Measurements from ENCODE around the gene ZDHHC12.

ZDHHC12 gene, protein sequence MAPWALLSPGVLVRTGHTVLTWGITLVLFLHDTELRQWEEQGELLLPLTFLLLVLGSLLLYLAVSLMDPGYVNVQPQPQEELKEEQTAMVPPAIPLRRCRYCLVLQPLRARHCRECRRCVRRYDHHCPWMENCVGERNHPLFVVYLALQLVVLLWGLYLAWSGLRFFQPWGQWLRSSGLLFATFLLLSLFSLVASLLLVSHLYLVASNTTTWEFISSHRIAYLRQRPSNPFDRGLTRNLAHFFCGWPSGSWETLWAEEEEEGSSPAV

DNA sequence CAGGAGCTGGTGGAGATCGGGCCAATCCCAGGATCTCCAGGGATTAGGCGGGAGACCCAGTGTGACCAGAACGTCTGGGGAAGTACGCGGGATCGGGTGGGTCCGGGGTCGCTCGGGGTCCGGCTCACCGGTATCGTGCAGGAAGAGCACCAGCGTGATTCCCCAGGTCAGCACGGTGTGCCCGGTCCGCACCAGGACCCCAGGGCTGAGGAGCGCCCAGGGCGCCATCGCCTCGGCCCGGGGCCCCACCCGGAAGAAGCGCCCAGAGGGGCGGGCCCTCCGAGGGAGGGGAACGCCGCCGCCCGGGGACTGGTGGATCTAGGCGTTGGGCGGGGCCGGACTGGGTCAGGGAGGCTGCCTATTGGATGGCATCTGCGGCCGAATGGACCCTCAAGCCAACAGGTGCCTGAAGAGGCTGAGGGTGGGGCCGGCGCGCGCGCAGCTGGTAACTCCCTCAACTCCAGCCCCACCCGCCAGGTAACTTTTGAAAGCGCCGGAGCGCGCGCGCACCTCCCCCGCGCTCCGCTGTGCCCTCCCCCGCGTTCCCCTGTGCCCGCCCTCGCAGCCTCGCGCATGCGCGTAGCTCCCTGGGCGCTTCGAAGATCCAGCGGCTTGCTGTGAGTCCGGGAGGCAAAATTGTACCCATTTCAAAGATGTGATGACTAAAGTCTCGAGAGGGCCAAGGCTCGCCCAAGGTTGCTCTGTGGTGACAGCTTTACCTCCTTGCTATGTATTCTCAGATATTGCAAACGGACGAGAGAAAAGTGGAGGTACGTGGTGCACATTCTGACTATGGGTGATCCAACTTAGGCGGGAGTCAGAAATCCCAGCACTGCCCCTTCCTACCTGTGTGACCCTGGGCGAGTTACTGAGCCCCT, at the start of gene ZDHHC12:
TSS of gene ZDHHC12 (minus strand) at position 262 of the 878 bp plus-strand sequence. CDS start at position 228, 34 bp downstream.
- DNase-seq (ENCODE audit: low read depth) = peak; percentile 69

DNA sequence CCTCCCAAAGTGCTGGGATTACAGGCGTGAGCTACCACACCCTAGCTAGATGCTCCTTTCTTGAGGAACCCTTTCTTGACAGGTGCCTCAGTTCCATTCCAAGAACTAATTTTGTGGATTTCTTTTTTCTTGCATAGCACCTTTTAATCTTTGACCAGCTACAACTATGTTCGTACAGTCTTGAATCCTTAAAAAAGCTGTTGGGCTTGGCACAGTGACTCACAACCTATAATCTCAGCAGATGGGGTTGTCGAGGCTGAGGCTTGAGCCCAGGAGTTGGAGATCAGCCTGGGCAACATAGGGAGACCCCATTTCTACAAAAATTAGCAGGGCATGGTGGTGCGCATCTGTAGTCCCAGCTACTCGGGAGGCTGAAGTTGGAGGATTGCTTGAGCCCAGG, 49.1 kb upstream of the ZDHHC12 start:
- no peak for DNase-seq (ENCODE audit: low read depth)

DNA sequence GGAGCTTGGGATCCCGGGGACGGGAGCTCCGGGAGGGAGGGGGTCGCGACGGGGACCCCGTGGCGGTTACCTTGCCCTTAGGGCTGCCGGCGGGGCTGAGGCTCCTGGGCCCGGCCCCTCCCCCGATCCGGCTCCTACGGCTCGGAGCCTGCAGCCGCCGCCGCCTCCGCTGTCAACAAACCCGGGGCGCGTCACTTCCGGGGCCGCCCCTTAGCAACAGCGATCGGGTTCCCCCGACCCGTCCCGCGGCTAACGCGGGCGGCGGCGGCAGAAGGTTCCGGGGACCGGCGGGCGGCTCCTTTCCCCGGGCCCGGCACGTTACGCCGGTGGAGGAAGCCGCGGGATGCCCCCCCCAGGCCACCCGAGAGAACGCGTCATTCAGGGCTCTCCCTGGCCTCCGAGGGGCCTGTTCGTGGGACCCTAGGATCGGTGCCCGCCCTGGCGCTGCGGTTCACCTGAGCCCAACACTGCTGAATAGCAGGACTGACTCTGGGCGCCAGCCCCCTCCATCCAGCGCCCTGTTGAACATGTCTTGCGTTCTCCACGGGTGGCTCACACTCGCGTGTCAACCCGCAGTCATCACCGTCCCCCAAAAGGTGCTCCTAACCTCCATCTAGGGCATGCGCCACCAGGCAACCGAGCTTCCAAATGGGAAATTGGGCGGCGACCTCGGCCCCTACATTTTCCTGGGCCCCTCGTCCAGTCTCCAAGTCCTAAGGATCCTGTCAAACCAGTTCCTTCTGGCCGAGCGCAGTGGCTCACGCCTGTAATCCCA, 48.0 kb upstream of the ZDHHC12 start, which contains the start of gene ZER1:
TSS of gene ZER1 (minus strand) at position 183 of the 775 bp plus-strand sequence. CDS start 16,362 bp downstream, outside the sequence.
- peak; percentile 31 for DNase-seq (ENCODE audit: low read depth)

DNA sequence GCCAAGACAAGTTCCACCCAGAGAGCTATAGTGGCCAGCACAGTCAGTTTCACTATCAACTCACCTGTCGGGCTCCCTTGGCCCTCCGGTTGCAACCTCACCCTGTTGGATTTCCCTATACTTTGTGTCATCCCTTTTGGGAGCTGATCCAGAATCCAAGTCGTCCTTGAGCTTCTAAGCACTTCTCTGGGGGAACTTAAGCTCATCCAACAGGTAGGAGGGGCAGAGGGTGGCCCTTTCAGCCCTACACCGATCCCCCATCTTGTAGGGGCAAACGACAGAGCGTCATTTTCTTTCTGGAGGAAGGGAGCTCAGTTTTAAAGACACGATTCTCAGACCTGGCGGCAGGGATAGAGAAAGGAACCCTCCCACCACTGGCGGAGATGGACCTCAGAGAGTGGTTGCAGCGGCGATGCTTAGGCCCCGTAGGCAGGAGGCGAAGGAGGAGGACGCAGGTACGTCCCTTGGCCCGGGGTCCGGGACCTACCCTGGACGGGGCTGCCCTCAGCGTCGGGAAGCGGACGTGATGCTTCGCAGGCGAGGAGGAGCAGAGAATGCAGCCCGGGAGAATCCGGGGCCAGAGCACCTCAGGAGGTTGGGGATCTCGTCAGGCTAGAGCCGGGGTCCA, 47.3 kb upstream of the ZDHHC12 start:
- DNase-seq (ENCODE audit: low read depth) = no peak

DNA sequence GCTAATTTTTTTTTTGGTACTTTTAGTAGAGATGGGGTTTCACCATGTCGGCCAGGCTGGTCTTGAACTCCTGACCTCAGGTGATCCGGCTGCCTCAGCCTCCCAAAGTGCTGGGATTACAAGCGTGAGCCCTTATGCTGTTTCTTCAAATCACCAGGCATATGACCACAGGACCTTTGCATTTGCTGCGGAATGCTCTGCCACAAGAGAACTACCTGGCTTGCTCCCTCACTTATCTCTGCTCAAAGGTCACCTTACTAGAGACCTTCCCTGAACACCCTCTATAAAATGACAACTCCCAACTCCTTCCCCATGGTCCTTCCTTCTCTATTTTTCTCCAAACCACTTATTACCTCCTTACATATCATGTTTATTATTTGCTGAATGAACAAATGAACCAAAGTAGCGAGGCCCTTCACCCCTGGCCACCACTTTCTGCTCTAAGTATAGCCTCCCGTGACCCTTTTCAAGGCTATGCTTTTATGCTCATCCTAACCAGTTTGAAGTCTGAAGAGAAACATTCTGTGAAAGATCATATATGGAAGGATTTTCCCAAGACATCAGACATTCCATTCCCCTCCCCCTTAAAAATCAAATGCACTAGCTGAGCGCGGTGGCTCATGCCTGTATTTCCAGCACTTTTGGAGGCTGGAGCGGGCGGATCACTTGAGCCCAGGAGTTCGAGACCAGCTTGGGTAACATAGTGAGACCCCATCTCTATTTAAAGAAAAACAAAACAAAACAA, 46.5 kb upstream of the ZDHHC12 start:
- no peak for DNase-seq (ENCODE audit: low read depth)

DNA sequence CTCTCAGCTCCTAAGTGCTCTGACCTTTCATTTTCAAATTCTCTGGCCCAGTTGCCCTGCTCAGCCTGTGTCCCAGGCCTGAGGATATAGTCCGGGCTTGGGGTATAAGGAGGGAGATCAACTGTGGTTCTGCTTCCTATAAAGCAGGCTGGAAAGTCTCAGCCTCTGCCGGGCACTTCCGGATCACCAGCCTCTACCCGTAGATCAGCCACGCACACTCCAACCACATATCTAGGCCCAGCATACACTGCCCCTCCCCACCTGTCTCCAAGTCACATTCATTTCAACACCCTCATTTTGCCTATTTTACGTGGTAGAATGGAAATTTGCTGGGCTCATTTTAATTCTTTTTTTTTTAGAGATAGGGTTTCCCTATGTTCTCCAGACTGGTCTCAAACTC, 44.7 kb upstream of the ZDHHC12 start:
- DNase-seq (ENCODE audit: low read depth) = no peak

DNA sequence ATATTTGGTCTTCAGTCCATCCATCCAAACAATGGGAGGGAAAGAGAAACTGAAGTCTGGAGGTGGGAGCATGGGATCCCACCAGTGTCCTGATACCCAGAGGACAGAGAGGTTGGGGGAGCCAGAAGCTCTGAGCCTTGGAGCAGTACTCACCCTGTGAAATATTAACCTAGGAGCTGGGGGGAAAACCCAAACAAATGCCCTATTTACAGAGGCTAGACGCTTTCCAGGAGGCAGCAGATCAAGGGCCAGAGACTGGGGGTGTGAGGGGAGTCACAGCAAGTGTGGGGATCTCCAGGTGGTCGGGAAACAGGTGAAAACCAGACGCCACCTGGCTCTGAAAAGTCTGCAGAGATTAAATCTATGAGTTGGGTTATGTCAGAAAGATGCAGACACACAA, 41.6 kb upstream of the ZDHHC12 start:
- no peak for DNase-seq (ENCODE audit: low read depth)

DNA sequence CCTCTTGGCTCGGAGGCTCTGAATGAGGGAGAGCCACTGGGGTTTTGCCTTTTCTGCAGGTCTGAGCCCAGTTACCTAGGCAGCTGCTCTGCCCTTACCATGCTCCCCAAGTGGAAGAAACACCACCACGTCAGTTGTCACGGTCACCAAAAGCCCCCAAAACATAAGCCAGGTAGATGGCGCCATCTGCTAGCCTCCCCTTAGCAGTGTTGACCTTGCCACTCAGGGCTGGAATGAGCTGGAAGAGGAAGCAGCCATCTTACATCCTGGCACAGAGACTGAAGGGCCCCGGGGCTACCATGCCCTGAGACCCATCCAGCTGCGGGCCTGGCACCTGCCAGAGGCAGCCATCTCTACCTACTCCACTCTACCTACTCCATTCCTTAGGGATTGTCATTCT, 40.4 kb upstream of the ZDHHC12 start:
- no peak for DNase-seq (ENCODE audit: low read depth)

DNA sequence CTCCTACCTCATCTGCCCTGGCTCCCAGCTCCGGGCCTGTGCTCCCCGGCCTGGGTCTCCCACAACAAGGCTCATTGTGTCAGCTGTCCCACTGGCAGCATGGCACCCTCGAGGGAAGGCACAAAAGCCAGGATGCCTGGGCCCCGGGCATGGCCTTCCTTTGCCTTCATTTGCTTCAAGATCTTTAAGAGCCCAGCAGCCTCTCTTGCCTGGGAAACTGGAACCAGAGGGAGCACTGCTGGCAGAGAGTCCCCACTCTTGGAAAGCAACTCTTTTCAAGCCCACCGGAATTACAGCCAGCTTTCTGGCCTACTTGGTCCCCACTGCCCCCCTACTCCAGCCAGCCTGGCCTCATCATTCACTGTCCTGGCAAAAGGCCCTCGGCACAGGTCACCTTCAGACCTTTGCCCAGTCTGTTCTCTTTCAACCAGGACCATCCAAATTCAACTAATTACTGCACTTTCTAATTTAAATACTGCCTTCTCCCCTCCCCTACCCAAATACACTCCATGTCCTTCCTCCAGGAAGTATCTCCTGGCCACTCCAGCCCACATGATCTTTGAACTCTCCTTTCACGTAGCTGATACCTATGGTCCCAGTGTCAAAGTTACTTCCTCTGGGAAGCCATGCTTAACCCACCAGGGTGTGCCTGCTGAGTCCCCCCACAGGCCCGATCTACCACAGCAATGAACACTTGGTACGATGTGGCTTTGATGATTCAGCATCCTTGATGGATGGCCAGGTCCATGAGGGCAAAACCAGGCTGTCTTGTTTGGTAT, 38.9 kb upstream of the ZDHHC12 start:
- no peak for DNase-seq (ENCODE audit: low read depth)

DNA sequence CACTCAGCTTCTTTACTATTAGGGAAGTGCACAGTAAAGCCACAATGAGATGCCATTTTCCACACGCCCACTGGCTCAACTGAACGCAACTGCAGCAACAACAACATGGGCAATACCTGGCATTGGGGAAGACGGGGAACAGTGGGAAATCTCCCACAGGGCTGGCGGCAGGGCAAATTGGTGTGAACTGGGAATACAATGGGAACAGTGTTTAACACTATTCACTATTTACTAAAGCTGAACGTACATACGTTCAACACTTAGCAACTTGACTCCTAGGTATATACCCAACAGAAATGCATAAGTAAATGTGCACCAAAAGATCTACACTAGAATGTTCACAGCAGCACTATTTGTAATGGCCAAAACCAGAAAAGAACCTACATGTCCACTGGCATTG, 33.7 kb upstream of the ZDHHC12 start:
- DNase-seq (ENCODE audit: low read depth) = no peak

DNA sequence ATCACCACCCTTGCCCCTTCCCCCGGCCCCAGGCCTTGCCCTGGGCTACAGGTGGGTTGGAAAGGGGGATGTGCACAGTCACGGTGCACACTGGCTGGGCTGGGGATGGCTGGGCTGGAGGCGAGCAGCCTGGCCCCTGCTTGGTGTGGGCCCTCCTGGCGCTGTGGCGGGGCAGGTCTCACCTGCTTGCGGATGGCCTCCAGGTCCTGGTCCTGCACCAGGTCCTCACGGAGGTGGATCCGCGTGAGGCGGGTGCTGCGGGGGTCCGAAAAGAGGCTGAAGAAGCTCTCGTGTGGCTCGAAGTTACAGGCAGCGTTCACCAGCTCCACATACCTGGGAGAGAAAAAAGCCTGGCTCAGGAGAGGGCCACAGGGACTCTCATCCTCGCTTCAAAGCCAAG, 29.7 kb upstream of the ZDHHC12 start:
- DNase-seq (ENCODE audit: low read depth) = no peak

DNA sequence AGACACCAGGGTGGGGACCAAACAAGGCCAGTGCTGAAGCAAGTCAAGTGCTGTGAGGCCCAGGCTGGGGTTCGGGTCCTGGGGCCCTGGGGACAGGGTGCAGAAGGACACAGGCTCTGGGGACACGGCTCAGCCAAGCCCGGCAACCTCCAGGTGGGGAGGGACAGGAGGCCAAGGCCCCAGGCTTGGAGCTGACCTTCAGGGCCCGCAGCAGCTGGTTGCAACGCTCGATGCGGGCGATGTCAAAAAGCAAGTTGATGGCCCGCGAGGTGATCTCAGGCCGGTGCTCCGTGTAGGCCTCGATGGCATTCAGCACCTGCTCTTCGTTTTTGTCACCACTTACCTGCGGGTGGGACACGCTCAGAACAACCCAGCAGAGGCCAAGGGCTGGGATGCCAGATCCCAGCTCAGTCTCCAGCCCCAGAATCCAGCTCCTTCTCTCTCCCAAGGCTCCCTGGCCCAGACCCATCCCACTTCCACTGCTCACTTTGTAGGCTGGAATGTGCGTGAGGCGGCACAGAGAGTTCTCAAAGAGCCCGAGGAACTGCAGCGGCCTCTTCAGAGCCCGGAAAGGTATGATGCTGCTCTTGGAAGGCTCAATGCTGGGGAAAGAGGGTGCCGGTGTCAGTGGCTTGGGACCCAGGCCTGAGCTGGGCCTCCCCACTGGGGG, 27.1 kb upstream of the ZDHHC12 start:
- DNase-seq (ENCODE audit: low read depth) = no peak

DNA sequence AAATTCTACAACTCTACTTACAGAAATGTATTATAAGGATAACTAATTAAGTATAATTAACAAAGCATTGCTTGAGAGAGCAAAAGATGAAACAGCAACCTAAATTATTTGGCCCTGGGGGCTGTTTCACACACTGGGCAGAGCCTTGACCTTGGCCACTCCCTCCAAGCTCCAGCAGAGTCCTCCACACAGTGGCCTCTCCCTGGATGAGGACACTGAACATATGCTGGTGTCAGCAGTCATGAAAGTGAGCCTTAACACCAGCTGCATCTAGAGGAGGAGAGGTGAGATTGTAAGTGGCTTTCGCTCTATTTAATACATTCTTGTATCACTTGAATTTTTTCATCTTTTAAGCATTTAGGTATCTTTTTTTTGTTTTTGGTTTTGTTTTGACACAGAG, 23.3 kb upstream of the ZDHHC12 start:
- DNase-seq (ENCODE audit: low read depth) = no peak

DNA sequence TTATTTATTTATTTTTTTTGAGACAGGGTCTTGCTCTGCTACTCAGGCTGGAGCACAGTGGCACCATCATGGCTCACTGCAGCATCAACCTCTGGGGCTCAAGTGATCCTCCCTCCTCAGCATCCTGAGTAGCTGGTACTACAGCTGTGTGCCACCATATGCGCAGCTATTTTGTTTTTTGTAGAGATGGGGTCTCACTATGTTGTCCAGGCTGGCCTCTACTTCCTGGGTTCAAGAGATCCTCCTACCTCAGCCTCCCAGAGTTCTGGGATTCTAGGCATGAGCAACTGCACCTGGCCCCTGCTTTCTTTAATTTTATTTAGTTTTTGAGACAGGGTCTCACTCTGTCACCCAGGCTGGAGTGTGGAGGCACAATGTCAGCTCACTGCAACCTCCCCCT, 19.5 kb upstream of the ZDHHC12 start:
- DNase-seq (ENCODE audit: low read depth) = no peak

DNA sequence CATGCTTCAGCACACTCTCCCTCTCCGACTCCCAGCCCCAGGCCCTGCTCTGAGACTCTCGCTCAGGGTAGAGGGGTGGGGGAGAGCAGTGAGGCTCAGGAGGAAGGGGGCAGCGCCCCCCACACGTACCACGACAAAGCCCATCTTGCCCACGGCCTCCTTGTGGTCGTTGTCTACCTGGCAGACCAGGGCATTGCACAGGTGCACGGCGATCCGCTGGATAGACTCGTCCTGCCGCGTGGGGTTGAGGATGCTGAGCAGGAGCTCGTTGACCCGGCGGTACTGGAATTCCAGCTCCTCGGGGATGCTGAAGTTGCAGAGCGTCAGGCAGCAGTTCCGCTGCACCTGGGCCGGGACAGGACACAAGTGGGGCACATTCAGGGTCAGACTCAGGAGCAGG, 18.5 kb upstream of the ZDHHC12 start:
- DNase-seq (ENCODE audit: low read depth) = no peak

DNA sequence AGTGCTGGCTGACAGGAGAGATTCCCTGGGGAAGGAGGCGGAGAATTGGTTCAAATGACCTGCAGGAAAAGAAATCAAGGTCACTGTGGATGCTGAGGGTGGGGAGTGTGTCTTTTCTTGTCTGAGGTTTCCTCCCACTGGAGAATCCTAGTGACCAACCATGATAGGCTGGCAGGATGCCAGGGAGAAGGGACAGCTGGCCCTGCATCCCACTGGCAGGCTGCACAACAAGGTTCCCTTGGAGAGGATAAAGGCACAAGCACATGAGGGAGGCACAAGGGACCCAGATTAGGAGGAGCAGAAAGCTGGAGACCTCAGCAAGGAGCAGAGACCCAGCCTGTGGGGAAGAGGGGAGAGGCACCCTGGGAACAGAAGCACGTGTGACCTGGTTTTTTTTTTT, 11.4 kb upstream of the ZDHHC12 start:
- no peak for DNase-seq (ENCODE audit: low read depth)

DNA sequence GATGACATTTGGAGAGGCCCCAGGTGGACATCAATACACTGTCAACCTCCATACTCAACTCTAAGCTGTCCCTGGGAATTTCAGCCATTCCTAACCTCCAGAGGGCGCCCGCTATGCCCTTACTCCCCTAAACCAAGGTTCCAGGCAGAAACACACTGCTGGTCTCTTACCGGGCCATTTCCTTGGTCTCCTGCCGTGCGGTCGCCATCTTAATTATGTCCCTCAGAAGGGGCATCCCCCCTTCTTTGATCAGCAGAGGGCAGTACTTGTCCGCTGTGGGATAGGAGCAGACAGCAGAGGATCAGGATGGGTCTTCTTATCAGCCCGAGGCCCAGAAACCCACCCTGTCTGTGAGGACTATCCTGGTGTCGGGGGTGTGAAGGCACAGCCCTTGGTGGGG, 9.3 kb upstream of the ZDHHC12 start:
- DNase-seq (ENCODE audit: low read depth) = peak; percentile 46

DNA sequence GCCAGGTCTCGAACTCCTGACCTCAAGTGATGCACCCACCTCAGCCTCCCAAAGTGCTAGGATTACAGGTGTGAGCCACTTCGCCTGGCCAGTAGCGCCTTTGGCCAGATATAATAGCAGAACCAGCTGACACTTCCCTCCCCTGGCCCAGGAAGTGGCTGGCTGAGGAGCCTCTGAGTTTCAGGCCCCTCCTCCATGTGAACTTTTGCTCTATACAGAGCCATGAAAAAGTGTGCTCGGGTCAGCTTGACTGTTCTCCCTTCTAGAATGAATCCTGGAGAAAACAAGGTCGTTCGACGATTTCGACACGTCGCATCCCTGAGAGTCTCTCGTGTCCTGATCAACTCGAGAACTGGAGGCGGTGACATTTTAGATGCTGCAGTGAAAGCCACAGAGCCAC, 8.6 kb upstream of the ZDHHC12 start:
- no peak for DNase-seq (ENCODE audit: low read depth)

DNA sequence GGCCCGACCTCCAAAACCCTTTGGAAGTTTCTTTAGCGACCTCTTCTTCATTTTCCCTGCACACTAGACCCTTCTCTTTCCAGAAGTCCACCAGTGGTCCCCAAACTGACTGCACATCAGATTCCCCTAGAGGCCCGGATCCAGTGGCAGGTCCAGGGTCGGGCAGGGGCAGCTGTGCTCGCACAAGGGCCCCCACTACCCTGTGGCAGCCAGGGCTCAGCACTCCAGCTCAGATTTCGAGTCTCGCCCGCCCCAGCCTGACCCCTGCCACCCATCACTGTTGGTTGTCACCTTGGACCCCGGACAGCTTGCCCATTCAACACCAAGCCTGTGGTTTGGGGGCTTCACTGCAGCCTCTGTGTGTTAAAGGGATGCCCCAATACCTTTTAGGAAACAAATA, 7.8 kb upstream of the ZDHHC12 start:
- DNase-seq (ENCODE audit: low read depth) = no peak

DNA sequence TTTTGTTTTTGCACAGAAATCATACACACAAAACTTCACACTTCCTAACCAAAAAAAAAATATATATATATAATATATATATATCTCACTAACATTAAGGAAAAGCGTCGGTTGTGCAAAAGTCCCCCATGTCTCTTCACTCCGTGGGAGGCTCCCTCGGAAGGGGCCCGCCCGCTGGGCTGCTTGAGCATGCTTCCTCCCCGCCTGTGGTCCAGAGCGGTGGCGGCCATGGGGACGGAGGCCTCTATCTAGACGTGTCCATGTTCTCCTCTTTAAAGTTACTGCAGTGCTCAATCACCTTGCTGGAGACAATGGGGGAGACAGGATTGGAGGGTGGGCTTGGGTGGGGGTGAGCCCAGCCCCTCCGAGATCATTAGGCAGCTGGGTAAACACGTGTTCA, 7.2 kb upstream of the ZDHHC12 start:
- no peak for DNase-seq (ENCODE audit: low read depth)
